Retinal pigment epithelial cell (primary cell): ENCODE measurements around the gene NUP93.

Source experiments
- DNase-seq: peaks from one replicate; pipeline ENCODE4 v3.0.0-alpha.2; 2010; ENCODE audit warnings: low read depth
- H3K4me3 ChIP-seq: 2 replicates; pipeline ENCODE4 v1.5.1; 2011; ENCODE audit warnings: mild to moderate bottlenecking, low read length, control low read depth, moderate library complexity
- CTCF ChIP-seq: conservative IDR thresholded peaks from 2 replicates; pipeline ENCODE4 v1.5.1; 2011; ENCODE audit warnings: low read depth, low read length, control low read depth, inconsistent platforms

Gene NUP93

GRCh38 chr16:56876048-56876447, 146.1 kb downstream of the NUP93 start:
- no peak overlapping the region for H3K4me3 ChIP-seq
- DNase-seq: no peak
- no peak for TF ChIP-seq CTCF

GRCh38 chr16:56877486-56878182, 147.7 kb downstream of the NUP93 start:
- H3K4me3 ChIP-seq: no peak overlapping the region
- no peak for TF ChIP-seq CTCF
- no peak for DNase-seq

GRCh38 chr16:56878282-56878854, 148.4 kb downstream of the NUP93 start:
- no peak overlapping the region for H3K4me3 ChIP-seq
- no peak for TF ChIP-seq CTCF
- no peak for DNase-seq

GRCh38 chr16:56879276-56879675, 149.3 kb downstream of the NUP93 start:
- H3K4me3 ChIP-seq: no peak overlapping the region
- DNase-seq: no peak
- TF ChIP-seq CTCF: no peak

- DNase-seq: no peak
- H3K4me3 ChIP-seq: no peak overlapping the region
- no peak for TF ChIP-seq CTCF
These were observed 150.2 kb downstream of the NUP93 start for GRCh38 chr16:56880176-56880575.

- TF ChIP-seq CTCF: no peak
- no peak for DNase-seq
- H3K4me3 ChIP-seq: no peak overlapping the region
These were observed 150.8 kb downstream of the NUP93 start for GRCh38 chr16:56880685-56881084.

- no peak for DNase-seq
- no peak for TF ChIP-seq CTCF
- H3K4me3 ChIP-seq: no peak overlapping the region
These were observed 152.3 kb downstream of the NUP93 start for GRCh38 chr16:56882077-56882800.
